NCI-H1105 treated with DMSO at 0.1 percent for 48 hours (cell line): ENCODE results near the gene LTB4R.
"Not testable (repeated sequence)": the region's sequence is repeated elsewhere in the genome, so short reads cannot be mapped to it uniquely, and the experiment has no call there.

ENCODE experiments used
- DNase-seq: peaks from one replicate; lab custom pipeline; 2025; lab: John Stamatoyannopoulos, UW

LTB4R gene

DNA sequence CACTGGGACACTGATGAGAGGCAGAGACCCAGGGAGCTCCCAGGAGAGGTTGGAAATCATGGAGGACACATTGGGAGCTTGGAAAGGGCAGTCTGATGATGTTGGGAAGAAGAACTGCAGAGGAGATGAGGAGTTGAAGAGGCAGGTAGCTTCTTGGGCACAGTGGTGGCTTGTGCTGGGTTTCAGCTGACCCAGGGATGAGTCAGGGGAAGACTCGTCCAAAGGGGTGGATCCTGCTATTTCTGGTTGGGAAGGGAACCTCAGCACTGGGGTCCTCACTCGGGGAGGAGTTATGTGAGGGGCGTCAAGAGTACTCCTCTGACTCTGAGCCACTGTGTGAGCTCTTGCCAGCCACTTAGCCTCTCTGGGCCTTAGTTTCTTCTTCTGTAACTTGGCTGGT lies 12.0 kb downstream of the LTB4R start:
- DNase-seq, result no peak

DNA sequence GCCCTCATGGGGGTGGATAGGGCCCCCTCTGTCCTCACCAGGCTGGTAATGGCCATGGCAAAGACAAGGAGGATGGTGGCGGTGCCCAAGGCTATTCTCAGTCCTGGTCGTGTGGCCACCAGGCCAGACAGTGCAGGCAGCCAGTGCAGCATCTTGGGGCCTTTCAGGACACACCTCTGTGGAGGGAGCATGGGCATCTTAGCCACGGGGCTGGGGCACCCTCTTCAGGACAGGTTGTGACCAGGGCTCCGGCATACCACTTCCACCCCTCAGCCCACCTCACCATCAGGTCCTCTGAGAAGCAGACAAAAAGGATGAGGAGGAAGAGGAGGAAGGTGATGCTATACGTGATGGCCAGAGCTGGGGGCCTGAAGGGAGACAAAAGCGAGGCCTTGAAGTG lies 12.7 kb downstream of the LTB4R start:
- DNase-seq, result no peak

DNA sequence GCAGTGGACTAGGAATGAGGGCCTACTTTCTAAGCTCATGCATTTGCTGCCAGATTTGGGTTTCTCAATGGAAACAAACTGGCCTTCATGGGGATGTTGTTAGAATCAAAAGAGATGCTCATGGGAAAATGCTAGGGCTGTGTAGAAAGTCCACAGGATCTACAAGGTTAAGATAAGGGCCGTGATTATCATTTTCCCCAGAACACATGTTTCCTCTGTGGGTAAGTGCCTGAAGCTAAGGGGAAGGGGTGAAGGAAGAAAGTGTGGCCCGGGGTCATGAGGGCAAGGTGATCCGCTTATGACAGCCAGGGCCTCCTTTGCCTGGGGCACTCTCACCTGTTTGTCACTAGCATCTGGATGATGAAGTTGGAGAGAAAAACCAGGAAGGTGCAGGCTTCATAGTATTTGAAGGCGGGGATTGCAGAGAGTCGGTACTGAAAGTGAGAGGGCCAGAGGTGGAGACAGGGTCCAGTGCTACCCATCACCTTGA lies 13.8 kb downstream of the LTB4R start:
- no peak for DNase-seq

DNA sequence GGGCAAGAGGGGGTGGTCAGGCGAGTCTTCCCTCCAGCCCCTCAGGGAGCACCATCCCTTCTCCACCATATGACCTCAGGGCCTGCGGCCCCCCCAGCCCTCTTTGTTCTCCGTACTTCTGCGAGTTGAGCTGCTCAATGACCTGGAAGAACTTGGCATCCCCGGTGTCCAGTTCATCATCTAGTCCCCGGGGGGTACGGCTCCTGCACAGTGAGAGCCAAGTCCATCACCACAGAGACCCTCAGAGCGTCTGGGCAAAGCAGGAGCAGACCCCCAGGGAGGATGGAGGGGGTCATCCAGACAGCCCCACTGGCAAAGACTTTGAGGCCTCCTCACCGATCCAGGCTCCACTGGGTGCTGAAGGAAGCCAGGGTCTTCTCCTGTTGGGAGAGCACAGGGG lies 14.7 kb downstream of the LTB4R start:
- no peak for DNase-seq

DNA sequence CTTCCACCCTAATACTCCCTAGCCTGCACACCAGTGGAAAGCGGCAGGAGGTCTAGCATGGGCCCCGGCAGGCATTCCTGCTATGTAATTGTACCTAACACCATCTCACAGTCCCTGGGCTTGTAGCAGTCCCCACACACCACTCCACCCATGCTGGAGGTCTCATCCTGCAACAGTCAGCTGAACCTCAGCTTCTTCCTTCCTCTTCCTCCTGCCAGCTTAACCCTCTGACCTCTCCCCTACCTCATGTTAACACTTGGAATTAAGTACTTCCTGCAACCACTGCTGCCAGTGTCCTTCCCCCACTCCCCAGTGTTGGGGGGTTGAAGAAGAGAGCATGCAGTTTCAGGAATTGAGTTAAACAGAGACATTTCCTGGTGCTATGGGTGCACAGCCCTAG lies 16.0 kb downstream of the LTB4R start:
- no peak for DNase-seq

DNA sequence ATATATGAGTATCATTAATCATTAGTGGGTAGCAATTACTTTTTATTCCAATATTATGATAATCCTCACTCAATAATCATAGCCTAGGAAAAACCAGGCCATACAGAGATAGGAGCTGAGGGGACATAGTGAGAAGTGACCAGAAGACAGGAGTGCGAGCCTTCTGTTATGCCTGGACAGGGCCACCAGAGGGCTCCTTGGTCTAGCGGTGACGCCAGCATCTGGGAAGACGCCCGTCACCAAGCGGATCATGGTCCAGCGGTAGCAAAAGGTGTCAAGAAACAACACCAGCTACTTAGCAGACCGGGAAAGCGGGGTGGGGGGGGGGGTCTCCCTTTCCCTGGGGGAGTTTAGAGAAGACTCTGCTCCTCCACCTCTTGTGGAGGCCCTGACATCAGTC lies 16.6 kb downstream of the LTB4R start:
- DNase-seq, result not testable (repeated sequence)

DNA sequence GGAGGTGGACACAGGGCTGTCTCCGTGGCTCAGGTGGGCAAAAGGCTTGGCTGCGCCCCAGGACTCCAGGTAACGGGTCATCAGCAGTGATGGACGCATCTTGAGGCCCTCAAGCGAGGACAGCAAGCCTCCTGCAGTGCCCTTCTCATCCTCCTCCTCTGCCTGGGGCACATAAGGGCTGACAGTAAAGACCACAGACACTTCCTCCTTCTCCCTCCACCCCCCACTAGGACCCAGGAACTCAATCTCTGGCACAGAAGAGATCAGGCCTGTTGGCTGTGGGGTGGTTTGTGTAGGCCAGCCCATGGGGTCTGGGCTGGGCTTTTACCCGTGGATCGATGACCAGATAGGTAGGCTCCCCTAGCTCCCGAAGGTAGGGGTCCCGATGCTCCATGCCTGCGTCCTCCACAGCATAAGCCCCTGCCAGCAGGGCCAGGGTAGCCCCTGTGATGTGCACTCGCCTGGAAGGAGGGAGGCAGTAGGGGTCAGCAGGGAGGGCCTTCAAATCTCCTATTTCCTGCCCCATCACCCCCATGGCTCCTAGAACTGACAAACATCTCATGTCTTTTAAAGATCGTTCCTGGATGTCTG lies 17.9 kb downstream of the LTB4R start:
- DNase-seq, result no peak

DNA sequence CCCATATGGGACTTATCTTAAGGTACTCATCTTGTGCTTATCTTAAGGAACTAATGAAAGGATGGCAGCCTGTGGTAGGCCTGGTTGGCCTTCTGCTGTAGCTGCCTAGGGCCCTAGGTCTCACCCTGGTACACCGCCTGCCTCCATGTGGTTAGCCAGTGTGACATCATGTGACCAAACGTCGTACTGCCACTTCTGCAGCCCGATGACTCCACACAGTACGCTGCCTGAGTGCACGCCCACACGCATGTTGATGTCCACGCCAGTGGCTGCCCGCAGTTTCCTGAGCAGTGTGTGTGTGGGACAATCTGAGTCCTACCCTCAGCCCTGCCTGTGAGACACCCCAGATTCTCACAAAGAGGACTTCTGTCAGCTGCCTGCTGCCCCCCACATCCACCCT lies 18.4 kb downstream of the LTB4R start:
- DNase-seq, result no peak

DNA sequence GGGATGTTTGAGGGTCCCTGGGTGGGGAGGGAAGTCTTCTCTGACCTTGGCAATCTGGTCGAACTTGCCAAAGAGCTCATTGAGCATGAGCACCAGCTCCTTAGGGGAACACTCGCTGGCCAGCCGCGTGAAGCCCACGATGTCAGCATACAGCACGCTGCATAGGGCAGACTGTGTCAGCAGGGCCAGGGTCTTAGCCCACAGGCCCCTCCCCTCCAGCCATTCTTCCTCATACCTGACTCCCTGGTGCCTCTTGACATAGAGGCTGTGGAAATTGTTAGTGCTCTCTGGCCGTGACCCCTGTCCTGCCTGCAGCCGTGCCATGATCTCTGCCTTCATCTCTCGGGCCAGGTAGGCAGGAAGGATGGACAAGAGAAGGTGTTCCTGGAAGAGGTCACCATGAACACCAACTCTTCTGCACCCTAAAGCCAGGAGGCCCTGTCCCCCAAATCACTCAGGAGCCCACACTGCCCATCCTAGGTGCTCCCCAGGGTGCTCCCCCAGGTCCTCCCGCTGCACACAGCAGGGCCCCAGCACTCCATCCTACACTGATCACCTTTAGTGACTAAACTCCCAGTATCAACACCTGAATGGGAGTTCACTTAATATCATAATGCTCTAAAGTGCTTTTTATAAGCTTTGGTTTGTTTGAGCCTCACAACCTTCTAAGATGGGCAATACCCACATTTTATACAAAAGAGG lies 19.8 kb downstream of the LTB4R start:
- no peak for DNase-seq

DNA sequence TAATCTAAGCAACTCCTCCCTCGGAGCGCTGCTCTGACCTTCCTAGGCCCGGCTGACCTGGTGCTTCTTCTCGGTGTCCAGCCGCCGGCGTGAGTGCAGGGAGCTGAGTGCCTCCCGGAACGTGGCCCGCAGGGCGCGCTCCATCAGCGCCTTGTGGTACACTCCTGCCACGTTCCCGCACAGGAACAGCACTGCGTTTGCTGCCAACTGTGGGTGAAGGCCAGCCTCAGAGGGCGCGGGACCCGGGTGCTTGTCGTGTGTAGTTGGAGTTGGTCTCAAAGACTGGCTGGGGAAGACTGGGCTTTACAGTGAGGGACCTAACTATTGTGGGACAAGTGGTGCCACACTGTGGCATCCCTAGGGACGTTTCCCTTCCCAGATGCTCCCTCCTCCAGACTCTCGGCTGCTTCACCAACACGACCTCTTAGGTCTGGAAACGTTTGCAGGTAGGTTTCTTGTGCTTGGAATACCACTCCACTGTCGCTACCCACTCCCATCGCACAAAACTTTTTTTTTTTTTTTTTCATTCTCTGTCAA lies 20.5 kb downstream of the LTB4R start:
- DNase-seq, result no peak

DNA sequence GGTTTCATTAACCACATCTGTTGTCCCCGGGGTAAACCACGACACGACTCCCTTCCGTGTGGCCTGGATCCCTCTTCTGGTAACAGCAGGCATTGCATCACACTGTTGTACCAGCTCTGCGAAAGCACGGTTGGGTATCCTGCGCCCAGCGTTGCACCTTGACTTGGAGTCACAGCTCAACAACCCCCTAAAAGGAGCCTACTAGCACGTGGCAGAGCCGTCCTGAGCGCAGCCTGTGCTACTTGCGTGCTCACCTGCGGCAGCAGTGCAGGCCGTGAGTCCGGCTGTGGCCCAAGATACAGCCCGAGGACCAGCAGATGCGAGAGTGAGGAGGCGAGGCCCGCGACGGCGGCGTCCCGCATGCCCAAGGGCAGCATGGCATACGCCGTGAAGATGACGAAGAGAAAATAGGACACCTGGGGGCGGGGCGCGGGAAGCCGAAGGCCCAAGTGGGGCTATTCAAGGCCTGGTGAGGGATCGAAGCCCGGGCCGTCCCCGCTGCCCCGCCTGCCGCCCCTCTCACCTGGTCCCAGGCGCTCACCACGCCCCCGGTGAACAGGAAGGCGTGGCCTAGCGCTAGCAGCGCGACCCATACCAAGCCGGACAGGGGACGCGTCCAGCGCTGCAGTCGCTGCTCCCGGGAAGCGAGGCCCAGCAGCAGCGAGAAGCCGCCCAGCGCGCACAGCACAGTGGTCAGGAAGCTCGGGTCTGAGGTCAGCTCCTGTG lies 21.1 kb downstream of the LTB4R start:
- DNase-seq, result peak; percentile 68

DNA sequence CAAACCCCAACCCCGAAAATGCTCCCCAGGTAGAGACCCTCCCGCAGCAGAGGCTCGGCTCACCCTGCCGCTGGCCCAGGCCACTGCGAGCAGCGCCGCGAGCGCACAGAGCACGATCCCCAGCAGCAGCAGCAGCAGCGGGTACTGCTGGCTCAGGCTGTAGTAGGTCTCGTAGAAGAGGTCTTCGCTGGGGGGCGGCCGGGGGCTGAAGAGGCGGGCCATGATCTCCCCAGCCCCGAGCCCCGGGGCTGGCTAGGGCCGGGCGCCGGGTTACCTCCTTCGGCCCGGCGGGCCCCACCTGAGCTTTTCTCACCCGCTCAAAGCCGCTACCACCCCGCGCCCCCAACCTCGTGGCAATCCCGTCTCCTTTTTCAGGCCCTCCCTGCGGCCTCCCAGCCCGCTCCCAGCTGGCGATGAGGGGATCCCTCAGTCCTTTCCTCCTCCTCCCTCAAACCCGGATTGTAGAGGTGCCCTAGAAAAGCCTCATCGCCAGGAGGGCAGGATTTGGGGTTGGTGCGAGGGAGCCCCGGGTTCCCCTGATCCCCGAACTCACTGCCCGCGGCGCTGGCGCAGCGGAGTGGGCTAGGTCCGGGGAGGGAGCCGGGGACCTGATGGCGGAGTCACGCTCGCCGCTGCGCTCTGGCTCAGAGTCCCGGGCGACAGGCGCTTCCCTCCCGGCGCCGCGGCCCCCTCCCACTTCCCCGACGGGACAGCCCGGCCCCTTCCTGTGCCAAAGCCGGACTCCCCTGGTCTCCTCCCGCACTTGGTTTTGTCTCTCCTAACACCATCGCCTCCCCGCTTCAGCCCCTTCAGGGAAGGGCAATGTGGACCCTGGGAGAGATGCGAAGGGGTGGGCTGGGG lies 23.4 kb downstream of the LTB4R start, which contains the start of gene ADCY4:
Gene ADCY4 (minus strand): TSS at position 641 of the 861 bp plus-strand sequence. CDS start 419 bp downstream, at position 222.
- no peak for DNase-seq

DNA sequence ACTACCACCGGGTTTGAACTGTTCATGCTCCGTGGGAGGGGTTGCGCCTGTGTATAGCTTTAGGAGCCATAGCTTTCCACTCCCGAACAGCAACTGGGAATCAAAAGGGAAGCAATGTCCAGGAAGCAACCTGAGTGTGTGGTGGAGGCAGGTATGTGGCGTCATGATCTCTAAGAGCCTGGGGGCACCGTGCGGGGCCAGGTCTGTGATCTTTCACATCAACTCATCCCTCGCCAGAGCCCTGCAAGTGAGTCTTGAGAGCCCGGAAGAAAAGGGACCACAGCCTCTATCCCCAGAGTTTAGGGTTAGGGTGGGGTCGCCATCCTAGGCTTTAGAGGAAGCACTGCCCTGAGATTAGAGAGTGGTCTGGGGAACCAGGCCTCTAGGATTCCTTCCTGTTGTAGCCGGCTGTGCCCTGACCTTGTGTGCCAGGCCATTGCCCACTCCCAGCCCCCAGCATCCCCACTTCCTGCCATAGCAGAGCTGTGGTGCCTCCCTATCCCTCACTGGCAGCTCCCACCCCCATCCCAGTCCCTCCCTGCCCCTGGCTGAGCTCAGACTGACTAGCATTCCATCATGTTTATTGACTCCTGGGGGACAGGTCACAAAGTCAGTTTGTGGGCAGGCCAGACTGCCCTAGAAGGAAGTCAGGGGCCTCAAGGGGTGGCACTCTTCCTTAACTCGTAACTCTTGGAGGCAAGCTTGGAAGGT lies 24.3 kb downstream of the LTB4R start:
- DNase-seq, result no peak

DNA sequence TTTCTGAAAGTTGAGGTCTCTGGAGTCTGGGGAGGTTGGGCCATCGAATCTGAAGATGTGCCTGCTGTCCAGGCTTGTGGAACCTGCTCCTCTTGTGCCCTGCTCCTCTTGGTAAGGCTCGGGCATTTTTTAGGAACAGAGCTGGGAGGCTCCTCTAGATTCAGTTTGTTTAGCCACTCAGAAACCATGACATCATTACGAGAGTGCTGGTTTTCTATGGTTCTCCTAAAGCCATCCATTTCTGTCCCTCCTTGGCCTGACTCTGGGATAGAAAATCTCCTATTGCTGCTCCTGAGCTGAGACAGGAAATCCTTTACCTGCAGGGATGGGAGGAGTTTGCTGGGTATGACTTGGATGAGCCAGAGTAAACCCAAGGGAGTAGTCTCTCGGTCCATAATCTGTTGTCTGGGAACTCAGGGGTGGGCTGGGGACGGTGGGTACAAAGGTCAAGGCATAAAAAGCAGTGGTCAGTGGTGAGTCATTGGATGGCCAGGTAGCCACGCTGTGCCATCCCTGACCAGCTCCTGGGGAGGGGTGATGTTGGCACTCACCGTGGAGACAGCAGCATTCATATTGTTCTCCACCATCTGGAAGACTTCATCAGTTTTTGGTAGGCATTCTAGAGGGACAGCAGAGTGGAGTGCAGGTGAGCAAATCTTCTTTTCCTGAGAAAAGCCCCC lies 26.0 kb downstream of the LTB4R start:
- DNase-seq, result no peak

DNA sequence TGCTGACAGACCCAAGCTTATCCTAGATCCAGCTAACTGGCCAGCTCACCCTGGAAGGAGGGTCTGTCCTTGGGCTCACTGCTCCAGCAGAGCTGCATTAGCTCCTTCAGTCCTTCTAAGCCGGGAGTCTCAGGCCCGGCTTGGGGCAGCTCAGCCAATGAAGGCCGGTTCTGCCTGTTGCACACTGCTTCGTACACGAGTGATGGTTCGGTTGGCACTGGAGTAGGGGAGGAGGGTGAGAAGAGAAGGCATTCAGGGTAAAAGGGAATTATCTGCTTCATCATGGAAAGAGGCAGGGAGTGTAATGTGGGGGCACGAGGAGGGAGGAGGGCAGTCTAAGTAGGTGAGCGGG lies 26.5 kb downstream of the LTB4R start:
- DNase-seq, result no peak

DNA sequence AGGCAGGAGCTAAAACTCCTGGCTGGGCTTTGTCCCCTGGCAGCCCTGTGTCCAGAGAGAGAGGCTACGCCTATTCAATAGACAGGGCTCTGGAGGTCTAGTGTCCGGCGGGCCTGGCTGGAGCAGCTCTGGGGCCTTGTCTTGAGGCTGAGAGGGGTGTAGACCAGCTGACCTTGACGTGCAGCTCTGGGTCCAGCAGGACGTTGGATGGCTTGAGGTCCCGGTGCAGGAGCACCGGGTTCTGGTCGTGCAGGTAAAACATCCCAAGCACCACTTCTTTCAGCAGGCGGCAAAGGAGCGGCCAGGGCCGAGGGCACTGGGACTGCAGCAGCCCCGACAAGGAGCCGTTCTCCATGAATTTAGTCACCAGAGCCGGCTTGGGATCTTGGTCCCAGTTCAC lies 27.5 kb downstream of the LTB4R start:
- no peak for DNase-seq

DNA sequence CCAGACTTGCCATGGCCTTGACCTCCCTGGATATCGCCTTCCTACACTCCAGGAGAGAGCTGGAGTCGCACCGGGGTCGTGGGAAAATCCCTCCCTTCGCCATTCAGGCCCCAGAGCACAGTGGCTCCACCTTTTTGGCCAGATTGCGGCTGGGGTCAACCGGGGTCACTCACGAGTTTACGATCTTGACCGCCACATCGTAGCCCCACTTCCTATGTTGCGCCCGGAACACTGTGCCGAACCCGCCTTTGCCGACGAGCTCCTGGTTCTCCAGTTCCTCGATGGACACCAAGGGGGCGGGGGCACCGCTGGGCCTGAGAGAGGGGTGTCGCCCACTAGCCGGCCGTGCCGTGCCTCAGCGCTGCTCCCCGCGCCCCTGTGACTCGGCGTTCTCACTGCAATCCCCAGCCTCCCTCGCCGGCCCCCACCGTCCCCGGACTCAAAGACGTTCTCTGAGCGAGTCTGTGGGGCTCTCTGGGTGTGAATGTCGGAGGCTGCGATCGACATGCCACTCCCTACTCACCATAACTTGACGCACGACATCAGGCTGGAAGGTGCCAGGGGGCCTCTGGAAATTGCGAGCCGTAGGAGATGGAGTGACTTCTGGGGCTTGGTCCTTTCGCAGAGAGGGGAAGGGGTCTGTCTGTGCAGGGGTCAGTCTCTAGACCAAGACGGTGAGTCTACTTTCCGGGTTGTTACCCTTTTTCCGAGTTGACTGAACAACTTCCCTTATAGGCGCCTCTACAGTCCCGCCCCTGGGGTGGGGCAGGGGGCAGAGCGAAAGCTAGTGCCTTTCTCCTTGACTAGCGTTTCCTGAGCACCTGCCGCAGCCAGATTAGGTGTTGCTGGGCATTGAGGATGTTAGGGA lies 28.2 kb downstream of the LTB4R start, which contains the start of gene RIPK3:
Gene RIPK3 (minus strand): TSS at position 708 of the 868 bp plus-strand sequence. CDS start 165 bp downstream, at position 543.
- DNase-seq, result no peak

DNA sequence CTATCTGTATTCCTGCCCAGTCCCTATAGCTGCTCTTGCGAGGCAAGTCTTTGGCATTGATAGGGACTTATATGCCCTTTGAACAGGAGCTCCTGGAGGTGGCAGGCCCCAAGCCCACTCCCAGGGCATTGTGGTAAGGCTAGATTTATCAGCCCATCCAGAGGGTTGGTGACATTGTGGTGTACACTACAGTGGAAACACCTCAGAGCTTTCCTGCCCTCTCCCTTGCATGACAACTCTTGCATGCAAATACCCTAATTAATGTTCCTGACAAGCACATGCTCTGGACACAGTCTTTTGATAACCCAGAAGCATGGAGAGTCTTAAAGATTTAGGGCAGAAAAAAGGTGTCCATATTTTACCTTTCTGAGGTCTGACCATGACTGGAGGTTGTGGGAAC lies 29.3 kb downstream of the LTB4R start:
- DNase-seq, result no peak

DNA sequence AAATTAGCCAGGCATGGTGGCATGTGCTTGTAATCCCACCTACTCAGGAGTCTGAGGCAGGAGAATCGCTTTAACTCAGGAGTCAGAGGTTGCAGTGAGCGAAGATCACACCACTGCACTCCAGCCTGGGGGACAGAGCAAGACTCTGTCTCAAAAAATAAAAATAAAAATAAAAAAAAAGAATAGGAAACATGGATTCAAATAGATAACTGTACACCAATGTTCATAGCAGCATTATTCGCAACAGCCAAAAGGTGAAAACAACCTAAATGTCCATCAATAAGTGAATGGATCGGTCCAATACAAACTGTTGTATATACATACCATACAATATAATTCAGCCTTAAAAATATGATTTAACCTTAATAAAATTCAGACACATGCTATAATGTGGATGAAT lies 31.6 kb downstream of the LTB4R start:
- no peak for DNase-seq
